ENCODE data around the gene ATG9A.

- TF ChIP-seq CTCF (IDR thresholded peaks at IDR 0.05) (no peak), POLR2A (IDR thresholded peaks at IDR 0.05) (no peak), POLR2AphosphoS5 (IDR thresholded peaks at IDR 0.05; ENCODE audit: insufficient read depth in 1 of 2, low read depth in 1 of 2) (no peak)
Observed at GRCh38 chr2:219183151-219183772, 46.2 kb downstream of the ATG9A start.

Measured in vagina (tissue), 2 donors.